ELR (cell line): ENCODE measurements around the gene LYST.
"Not testable (repeated sequence)": the region's sequence is repeated elsewhere in the genome, so short reads cannot be mapped to it uniquely, and the experiment has no call there.

Source experiments
- DNase-seq: peaks from one replicate; pipeline ENCODE4 v3.0.0-alpha.2; 2015; ENCODE audit warnings: low read depth

Gene LYST

DNA sequence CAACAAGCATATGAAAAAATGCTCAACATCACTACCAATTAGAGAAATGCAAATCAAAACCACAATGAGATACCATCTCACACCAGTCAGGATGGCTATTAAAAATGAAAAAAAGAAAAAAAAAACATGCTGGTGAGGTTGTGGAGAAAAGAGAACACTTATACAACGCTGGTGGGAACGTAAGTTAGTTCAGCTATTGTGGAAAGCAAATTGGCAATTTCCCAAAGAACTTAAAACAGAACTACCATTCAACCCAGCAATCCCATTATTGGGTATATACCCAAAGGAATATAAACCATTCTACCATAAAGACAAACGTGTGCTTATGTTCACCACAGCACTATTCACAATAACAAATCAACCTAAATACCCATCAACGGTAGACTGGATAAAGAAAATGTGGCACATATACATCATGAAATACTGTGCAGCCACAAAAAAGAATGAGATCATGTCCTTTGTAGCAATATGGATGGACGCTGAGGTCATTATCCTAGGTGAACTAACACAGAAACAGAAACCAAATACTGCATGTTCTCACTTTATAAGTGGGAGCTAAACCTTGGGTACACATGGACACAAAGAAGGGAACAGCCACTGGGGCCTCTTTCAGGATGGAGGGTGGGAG lies 49.5 kb downstream of the LYST start:
- no peak for DNase-seq

DNA sequence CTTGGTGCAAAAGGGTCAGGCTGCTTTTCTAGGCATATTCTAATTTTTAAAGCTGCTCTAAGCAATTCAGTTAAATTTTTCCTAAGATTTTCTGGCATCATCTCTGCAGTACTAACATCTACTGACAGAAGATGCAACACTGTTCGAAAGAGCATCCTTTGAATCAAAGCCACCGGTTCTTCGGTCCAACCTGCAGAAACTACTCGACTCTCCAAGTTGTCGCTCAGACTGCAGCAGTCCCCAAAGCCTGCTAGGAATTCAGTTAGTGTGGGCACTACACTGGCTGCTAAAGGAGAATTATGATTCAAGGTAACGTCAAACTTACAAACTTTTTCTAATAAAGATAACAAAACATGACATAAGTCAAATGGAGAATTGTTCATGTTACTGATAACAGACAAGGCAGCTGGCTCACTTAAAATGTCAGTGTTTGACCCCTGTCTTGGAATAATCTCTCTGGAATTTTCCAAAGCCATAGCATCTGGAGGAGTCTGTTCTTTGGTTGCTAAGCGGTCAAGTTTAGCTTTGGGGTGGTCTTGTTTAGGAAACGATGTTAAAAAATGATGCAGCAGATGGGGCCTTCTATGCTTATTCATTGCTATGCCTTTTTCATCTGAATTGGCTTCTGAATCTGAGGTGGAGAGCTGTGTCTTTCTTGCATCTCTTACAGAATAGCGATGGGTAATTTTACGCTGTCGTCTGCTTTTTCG lies 56.9 kb downstream of the LYST start:
- DNase-seq = no peak

DNA sequence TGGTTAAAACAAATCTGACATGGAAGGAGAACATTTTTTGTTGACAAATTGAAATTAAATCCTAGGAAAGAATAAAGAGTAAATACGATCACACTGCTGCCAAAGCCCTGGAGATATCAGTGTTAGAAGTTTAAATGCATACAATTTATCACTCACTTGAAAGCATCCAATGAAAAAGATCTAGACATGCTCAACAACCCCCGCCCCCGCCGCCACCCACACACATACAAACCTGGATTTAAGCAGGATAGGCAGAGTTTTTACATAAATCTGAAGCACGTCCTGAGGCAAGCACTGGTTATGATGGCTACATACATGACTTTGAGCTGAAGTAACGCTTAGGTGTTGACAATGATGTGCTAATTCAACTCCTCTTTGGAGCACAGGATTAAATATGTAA lies 58.5 kb downstream of the LYST start:
- no peak for DNase-seq

DNA sequence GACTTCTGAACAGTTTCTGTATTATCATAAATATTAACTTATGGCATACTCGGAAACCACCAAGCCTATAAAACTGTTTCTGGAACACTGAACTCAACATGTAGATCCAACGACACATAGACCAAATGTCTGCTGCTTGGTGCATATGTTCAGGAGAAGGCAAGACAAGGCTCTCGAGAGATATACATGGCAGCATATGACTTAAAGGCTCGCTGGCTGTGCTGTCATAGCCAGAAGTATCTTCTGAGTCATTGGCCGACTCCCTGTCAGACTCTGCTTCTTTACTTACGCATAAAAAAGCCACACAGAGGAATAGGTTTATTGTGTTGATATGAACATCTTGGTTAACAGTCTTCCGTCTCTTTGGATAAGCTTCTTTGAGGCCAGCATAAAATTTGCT lies 60.6 kb downstream of the LYST start:
- DNase-seq = no peak

DNA sequence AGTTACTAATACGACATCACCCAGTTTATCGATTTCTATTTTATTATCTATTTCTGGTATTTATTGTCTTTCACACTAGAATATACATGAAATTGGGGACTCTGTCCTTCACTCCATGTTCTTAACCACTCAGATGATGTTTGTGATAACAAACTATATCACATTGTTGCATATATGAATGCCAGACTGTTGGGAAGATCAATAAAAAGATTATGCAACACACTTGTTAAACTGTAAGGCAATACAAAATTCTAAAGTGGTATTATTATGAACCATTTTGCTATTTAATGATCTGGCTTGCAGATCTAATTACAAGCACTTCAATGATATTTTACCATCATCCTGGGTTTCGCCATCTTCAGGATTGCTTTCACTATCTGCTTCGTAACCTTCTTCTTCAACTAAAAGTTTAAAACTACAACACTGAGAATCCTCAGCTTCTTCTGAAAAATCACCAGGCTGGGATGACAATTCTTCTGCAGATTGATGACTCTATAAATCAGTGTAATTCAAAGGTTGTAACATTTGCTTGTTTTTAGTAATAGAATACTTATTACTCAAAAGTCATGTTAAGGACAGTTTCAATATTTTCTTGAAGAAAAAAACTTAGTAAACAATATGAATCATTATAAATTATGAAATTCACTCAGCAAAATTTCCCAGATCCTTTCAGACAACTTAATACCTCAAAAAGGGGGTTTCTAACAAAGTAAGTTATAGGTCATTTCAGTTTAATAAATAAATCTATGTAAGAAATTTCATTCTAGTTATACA lies 63.9 kb downstream of the LYST start:
- DNase-seq = no peak

DNA sequence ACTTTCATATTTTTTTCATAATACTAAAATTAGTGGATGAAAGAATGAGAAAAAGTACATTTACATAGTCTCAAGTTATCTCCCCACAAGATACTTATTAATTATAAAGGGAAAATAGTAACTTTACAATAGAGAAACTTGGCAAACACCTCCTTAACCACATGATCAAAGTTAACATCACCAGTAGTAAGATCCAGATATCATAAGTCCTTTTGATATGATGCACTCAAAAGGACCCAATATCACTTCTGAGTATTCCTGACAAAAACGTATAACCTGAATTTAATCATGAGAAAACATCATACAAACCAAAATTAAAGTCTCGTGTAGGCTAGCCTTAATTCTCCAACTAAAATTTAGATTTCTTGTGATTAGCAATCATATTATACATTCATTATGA lies 67.4 kb downstream of the LYST start:
- DNase-seq = no peak

DNA sequence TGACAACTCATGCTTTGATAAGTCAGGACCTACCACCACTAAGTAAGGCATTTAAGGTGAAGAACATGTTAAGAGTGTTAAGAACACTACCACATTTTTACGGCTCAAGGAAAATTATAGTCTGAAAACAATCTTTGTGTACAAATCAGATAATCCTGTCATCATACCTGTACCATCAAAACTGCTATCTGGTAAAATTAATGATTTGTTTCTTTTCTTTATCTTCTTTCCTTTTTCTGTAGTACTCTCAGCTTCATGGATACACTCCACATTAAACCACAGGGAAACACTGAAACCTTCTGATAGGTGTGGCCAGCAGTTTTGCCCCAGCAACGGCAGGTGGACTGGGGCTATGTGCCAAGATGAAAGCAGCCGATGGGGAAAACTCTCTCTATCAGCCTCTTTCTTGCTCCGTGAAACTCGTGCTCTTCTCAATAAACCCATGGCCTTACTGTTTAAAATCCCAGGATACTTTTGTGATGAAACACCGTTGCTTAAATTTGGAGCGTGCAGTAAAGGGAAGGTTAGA lies 75.1 kb downstream of the LYST start:
- DNase-seq = no peak

DNA sequence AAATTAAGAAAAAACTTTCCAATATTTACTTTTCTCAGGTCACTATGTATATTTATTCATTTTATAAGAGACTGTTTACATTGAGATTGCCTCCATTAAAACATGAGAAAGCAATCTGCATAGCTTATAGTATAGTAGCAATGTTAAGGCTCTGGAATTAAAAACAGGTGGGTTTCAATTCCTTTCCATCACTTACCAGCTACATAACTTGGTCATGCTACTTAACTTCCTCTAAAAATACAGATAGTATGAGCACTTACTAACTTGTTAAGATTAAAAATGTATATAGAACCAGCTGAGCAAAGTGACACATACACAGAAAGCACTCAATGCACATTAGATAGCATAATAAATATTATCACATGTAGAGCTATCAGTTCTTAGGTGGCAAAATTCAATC lies 76.6 kb downstream of the LYST start:
- DNase-seq = no peak

DNA sequence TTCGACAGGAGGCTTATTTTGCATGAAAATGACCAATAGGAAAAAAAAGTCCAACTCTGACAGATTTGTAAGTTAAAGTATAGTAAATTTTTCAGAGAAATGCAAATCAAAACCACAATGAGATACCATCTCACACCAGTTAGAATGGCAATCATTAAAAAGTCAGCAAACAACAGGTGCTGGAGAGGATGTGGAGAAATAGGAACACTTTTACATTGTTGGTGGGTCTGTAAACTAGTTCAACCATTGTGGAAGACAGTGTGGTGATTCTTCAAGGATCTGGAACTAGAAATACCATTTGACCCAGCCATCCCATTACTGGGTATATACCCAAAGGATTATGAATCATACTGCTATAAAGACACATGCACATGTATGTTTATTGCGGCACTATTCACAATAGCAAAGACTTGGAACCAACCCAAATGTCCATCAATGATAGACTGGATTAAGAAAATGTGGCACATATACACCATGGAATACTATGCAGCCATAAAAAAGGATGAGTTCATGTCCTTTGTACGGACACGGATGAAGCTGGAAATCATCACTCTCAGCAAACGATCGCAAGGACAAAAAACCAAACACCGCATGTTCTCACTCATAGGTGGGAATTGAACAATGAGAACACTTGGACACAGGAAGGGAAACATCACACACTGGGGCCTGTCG lies 80.3 kb downstream of the LYST start:
- DNase-seq = not testable (repeated sequence)

DNA sequence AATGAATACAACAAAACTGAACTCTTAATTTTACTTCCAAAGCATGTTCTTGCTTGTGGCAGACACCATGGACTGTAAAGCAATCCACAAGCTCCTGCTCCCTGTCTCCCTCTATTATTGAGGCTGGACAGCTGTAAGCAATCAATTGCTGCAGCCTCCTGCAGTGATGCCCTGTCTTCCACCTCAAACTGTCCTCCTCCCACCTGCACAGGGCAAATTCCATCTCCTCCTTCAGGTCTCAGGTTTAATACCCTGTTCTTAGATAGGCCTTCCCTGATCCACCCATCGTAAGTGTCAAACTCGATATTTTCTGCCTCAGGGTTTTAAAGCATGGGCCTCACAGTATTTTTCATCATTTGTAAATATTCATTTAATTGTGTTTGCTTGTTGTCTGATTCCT lies 81.8 kb downstream of the LYST start:
- no peak for DNase-seq

DNA sequence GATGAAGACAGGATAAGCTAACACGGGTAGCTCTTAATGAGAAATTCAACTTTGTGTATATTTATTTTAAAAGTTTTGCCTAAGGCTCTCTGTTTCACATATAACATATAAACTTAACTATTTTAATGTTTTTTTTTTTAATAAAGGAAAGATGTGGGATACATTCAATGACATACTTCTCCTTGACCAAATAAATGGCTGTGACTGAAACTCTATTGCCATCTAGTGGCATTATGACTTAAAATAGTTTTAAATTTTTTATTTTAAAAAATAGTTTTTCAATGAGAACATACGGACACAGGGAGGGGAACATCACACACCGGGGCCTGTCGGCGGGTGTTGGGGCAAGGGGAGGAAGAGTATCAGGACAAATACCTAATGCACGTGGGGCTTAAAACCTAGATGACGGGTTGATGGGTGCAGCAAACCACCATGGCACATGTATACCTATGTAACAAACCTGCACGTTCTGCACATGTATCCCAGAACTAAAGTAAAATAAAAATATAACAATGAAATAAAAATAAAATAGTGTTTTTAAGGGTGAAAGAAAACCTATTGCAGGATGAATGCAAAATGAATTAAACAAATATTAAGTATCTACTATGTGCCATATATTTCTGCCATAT lies 83.4 kb downstream of the LYST start:
- peak; percentile 80 for DNase-seq

DNA sequence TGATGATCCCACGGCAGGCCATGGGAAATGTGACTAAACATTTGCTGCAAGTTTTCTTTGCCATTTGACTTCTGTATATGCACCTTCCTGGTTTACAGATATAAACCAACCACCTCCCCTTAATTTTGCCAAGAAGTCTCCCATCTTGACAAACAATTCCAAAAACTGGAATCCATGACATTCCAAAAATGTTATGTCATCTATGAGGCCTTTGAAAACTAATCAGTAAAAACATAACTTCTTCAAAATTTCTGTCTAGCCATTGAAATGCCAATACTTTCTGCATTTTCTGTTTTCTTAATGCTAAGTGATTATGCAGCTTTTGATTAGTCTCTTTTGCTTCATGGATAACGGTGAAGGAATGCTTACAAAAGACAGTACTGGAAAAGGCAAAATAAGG lies 84.1 kb downstream of the LYST start:
- peak; percentile 28 for DNase-seq

DNA sequence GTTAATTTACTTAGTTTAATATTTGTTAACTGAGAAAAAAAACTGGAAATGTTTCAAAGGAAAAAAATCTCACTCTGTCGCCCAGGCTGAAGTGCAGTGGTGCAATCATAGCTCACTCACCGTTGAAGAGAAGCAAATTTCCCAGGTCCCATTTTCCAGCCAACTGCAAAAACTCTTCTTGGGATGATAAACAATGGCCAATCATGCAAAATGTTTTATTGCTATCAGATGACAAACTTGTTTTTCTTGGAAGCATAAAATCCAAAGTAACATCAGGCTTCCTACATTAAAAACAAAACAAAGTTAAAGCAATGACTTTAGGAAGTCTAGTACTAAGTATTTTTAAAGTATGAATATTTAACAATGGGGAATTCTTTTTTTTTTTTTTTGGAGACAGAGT lies 84.9 kb downstream of the LYST start:
- DNase-seq = no peak

DNA sequence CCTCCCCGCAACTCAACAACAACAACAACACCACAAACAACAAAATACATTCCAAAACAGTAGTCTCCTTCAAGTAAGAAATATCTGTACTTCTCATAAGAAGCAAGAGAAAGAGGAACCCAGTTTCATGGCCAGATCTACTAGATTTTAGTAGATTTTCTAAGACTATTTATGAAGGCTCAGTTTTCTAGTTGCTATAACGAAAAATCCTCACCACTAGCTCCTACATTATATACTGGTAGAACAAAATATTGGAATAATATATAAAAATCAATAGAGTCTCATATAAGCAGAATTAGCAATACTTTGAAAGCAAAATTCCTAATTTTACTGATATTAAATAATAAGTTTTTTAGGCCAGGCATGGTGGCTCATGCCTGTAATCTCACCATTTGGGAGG lies 86.9 kb downstream of the LYST start:
- DNase-seq = no peak

DNA sequence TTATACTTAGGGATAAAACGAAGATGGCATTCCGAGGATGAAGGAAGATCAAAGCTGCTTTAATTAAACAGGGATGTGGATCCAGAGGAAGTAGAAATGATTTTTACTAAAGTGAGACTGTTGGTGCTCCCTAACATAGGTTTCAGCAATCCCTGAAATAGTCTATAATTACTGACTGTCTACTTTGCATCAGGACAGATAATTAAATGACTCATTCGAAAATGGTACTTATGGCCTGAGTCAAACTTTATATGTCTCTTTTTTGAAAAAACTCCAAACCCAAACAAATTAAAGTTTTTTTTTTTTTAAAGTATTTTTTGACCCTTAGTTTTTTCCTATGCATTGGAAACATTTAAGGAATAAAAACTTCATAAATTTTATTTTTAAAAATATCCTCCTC lies 90.3 kb downstream of the LYST start:
- peak; percentile 15 for DNase-seq

DNA sequence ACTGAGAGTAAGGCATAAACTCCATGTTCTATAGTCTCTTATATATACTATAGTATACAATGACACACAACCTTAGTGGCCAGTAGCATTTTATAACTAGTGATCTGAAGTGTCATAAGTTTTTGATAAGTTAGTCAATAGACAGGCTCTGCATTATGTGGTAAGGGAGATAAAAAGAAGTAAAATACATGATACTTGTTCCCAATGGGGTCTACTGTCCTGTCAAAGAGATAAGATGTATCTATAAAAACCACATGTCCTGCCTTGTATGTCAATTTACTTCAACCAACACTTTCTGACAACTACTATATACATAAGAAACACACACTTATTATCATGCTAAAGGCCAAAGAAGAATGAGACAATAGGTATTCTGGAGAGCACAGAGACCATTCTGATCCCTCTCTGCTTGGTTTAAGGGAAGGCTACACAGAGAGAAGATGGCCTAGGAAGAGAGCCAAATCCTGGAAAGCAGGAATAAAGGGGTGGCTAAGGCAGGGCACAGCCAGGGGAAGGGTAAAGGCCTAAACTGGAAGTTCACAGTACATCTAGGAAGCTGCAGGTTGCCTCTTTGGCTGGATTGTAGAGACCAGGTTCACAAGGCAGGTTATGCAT lies 91.4 kb downstream of the LYST start:
- DNase-seq = no peak

DNA sequence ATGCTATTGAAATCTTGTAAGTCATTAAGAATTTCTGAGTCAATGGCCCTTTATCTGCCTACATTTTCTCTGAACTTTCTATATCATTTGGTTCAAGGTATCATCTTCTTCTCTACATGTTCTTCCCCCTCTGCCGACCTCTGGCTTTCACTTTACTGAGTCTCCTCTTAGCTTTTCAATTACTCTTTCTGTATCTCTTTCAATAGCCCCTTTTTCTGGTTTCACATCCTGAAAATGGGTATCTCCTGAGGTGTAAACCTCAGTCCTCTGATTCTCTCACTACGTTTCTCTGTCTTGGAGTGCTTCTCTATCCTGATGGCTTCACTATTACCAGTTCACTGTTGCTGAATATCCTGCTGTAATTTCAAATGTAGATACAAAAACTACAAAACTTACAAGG lies 98.9 kb downstream of the LYST start:
- DNase-seq = no peak

DNA sequence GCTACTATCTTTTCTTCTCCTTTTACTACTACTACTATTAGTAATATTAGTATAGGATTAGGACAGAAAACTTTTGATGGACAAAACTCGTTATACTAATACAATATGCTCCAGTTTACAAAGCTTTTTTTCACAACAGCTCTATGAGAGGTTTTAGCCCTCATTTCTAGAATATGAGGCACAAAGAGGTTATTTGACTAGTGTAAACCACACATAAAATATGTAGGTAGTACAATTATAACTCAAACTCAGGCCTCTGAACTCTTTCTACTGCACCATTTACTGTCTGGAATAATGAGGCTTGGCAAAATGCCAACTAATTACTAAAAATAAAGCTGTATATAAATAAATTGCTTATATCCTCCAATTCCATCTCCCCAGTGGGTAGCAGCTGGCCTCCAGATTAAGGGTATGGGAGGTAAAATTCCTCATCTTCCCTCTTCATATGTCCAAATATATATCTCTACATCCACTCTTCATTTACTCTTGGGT lies 99.9 kb downstream of the LYST start:
- DNase-seq = no peak

DNA sequence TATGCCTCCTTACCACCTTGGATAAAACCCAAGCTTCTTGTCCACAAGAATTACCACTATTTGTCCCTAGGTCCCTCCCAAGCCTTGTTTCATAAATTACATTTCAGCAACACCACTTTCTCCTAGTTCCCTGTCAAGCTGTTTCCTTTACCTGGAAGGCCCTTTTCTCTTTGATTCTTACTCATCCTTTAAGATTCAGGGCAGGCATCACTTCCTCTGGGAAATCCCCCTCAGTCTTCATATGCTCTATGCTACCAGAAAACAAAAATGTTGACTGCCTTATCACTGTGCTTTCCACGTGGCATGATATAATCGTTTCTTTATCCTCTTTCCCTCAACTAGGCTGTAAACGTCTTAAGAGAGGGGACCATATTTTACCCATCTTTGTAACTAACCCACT lies 102.7 kb downstream of the LYST start:
- peak; percentile 46 for DNase-seq

DNA sequence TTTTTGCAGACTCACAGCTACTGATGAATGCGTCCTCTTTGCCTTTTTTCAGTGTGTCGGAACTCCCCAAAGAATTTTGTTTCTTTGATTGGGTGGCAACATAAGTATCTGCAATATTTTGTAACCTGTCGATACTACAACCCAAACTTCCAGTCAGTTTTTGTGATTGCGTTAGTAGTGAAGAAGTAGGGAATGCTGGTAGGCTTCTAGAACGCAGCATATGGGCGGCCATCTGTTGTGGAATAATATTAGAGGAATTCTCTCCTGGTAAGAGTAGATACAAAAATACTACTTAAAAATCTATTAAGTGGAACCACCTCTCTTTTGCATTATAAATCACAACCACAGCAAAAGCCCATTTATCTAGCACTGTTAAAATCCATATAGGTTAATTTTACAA lies 107.4 kb downstream of the LYST start:
- DNase-seq = no peak

DNA sequence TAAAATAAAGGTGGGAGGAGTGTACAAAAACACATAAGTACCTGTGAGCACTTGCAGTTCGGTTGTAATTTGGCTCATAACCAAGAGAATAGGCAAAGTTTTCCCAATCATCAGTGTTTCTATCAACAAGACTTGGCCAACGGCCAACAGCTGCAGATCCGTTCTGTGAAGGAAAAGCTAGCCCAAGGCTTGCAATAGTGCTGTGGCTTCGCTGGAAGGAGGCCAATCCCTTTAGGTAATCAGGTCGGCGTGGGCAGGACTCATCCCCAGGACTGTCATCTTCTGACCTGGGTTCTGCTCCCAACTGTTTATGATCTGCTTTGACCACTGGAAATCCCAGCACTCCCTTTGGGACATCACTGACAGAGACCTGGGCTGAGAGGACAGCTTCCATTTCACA lies 107.8 kb downstream of the LYST start:
- no peak for DNase-seq
